Endothelial cell of umbilical vein (primary cell): ENCODE results near the gene HECTD1.

Source experiments
- EZH2 ChIP-seq: IDR thresholded peaks from 2 replicates; pipeline ENCODE4 v1.6.1; 2012; ENCODE audit warnings: borderline replicate concordance, low read depth, mild to moderate bottlenecking, moderate library complexity, low read length, inconsistent platforms; ENCODE audit not compliant: severe bottlenecking
- FOS ChIP-seq: IDR thresholded peaks from 2 replicates; pipeline ENCODE4 v1.6.1; 2011; ENCODE audit warnings: mild to moderate bottlenecking, low read length, moderate library complexity, borderline replicate concordance; ENCODE audit not compliant: insufficient read depth
- GATA2 ChIP-seq: IDR thresholded peaks from 2 replicates; pipeline ENCODE4 v1.7.0; 2011; ENCODE audit warnings: low read depth, mild to moderate bottlenecking, moderate library complexity, mixed read lengths, low read length; ENCODE audit not compliant: insufficient read length, insufficient read depth
- JUN ChIP-seq: IDR thresholded peaks from 2 replicates; pipeline ENCODE4 v1.6.1; 2011; ENCODE audit warnings: borderline replicate concordance, low read depth; ENCODE audit not compliant: insufficient read length, insufficient read depth
- MYC ChIP-seq: IDR thresholded peaks from one replicate; pipeline ENCODE4 v1.6.1; 2011; ENCODE audit warnings: mild to moderate bottlenecking, low read depth, low read length
- POLR2A ChIP-seq: IDR thresholded peaks from 2 replicates; pipeline ENCODE4 v1.6.1; 2012; ENCODE audit warnings: low read depth, mild to moderate bottlenecking, control low read depth, low read length
- POLR2AphosphoS5 ChIP-seq: IDR thresholded peaks from 2 replicates; pipeline ENCODE4 v1.6.1; 2012; ENCODE audit warnings: low read depth, mild to moderate bottlenecking, control low read depth, low read length, moderate library complexity; ENCODE audit not compliant: insufficient read depth
- TF ChIP-seq, protein P1 (sequence below), 2 donors: IDR thresholded peaks; 1 replicate in 1 of 2; 2 replicates in 1 of 2; pipeline ENCODE4 v1.5.1; 2011; ENCODE audit warnings: low read length in 2 of 2, mild to moderate bottlenecking in 2 of 2, moderate library complexity in 2 of 2, control low read depth in 1 of 2, inconsistent platforms in 1 of 2, low read depth in 1 of 2; ENCODE audit not compliant: insufficient read depth in 1 of 2; ENCODE audit errors: extremely low read depth in 1 of 2

GRCh38 chr14:31180299-31181051, 27.1 kb downstream of the HECTD1 start:
- TF ChIP-seq, protein P1, sequence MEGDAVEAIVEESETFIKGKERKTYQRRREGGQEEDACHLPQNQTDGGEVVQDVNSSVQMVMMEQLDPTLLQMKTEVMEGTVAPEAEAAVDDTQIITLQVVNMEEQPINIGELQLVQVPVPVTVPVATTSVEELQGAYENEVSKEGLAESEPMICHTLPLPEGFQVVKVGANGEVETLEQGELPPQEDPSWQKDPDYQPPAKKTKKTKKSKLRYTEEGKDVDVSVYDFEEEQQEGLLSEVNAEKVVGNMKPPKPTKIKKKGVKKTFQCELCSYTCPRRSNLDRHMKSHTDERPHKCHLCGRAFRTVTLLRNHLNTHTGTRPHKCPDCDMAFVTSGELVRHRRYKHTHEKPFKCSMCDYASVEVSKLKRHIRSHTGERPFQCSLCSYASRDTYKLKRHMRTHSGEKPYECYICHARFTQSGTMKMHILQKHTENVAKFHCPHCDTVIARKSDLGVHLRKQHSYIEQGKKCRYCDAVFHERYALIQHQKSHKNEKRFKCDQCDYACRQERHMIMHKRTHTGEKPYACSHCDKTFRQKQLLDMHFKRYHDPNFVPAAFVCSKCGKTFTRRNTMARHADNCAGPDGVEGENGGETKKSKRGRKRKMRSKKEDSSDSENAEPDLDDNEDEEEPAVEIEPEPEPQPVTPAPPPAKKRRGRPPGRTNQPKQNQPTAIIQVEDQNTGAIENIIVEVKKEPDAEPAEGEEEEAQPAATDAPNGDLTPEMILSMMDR (IDR thresholded peaks at IDR 0.05; ENCODE audit: extremely low read depth in 1 of 2, insufficient read depth in 1 of 2, low read depth in 1 of 2, low read length in 2 of 2) = no peak
- TF ChIP-seq JUN (no peak), EZH2 (no peak), POLR2A (no peak), POLR2AphosphoS5 (no peak), MYC (no peak), FOS (no peak), GATA2 (no peak)
